Measurements from ENCODE around the gene DARS2. TPM values are rescaled to one million over a fixed set of nuclear protein-coding genes. Genes with fewer than 3 reads are reported as not detected.

The DARS2 gene
- total and polyA plus RNA-seq, 9 donors, result 10.2 to 16.7 (median 12.7) TPM

Other genes starting within 250 kb of the DARS2 start
- gene SLC9C2, start 221.6 kb upstream of the DARS2 start, total RNA-seq, result not detected
- under 1 TPM in 2 of 8 donors, not detected in 6; 0.36 to 0.44 TPM for gene SLC9C2, start 221.6 kb upstream of the DARS2 start, polyA plus RNA-seq (ENCODE audit: insufficient read depth in 1 of 8, insufficient read length in 8 of 8, low replicate concordance in 1 of 8)
- not detected for gene TEX50, start 189.3 kb upstream of the DARS2 start, total RNA-seq
- gene TEX50, start 189.3 kb upstream of the DARS2 start, polyA plus RNA-seq (ENCODE audit: insufficient read depth in 1 of 8, insufficient read length in 8 of 8, low replicate concordance in 1 of 8), result not detected
- gene ANKRD45, start 154.8 kb upstream of the DARS2 start, total RNA-seq, result 0.53 TPM
- gene ANKRD45, start 154.8 kb upstream of the DARS2 start, polyA plus RNA-seq (ENCODE audit: insufficient read depth in 1 of 8, insufficient read length in 8 of 8, low replicate concordance in 1 of 8), result under 1 TPM; 0.21 to 0.69 (median 0.47) TPM
- gene KLHL20, start 109.7 kb upstream of the DARS2 start, total RNA-seq, result 21.2 TPM
- gene KLHL20, start 109.7 kb upstream of the DARS2 start, polyA plus RNA-seq (ENCODE audit: insufficient read depth in 1 of 8, insufficient read length in 8 of 8, low replicate concordance in 1 of 8), result 10 to 100 TPM; 15.4 to 27.8 (median 24.2) TPM
- gene CENPL, start 210 bp downstream of the DARS2 start, total RNA-seq, result 12.5 TPM
- 10 to 100 TPM in 4 of 8 donors, 1 to 10 TPM in 4; 7.5 to 12.3 (median 9.5) TPM for gene CENPL, start 210 bp downstream of the DARS2 start, polyA plus RNA-seq (ENCODE audit: insufficient read depth in 1 of 8, insufficient read length in 8 of 8, low replicate concordance in 1 of 8)
- gene GAS5, start 43.3 kb downstream of the DARS2 start, total RNA-seq, result 916 TPM
- gene GAS5, start 43.3 kb downstream of the DARS2 start, polyA plus RNA-seq (ENCODE audit: insufficient read depth in 1 of 8, insufficient read length in 8 of 8, low replicate concordance in 1 of 8), result 100 to 1,000 TPM; 580 to 917 (median 685) TPM
- gene ZBTB37, start 43.7 kb downstream of the DARS2 start, total RNA-seq, result 10.9 TPM
- gene ZBTB37, start 43.7 kb downstream of the DARS2 start, polyA plus RNA-seq (ENCODE audit: insufficient read depth in 1 of 8, insufficient read length in 8 of 8, low replicate concordance in 1 of 8), result 1 to 10 TPM; 2.6 to 6.0 (median 4.4) TPM
- gene SERPINC1, start 92.7 kb downstream of the DARS2 start, total RNA-seq, result 0.13 TPM
- gene SERPINC1, start 92.7 kb downstream of the DARS2 start, polyA plus RNA-seq (ENCODE audit: insufficient read depth in 1 of 8, insufficient read length in 8 of 8, low replicate concordance in 1 of 8), result 1 to 10 TPM in 2 of 8 donors, under 1 TPM in 6; 0.06 to 2.7 (median 0.30) TPM
- 21.6 TPM for gene RC3H1, start 197.7 kb downstream of the DARS2 start, total RNA-seq
- gene RC3H1, start 197.7 kb downstream of the DARS2 start, polyA plus RNA-seq (ENCODE audit: insufficient read depth in 1 of 8, insufficient read length in 8 of 8, low replicate concordance in 1 of 8), result 10 to 100 TPM in 2 of 8 donors, 1 to 10 TPM in 6; 5.2 to 11.9 (median 9.5) TPM